Occipital lobe (tissue), 2 donors: ENCODE measurements around the gene BPIFB4. TPM values are rescaled to one million over a fixed set of nuclear protein-coding genes. Genes with fewer than 3 reads are reported as not detected.
A peak's percentile ranks its signal among the peaks of the same experiment; 100 is the strongest.
"Not testable (repeated sequence)": the region's sequence is repeated elsewhere in the genome, so short reads cannot be mapped to it uniquely, and the experiment has no call there.

Source experiments
- DNase-seq: peaks from one replicate; lab custom pipeline; 2025; lab: John Stamatoyannopoulos, UW
- total RNA-seq: library from RNA; depleted of rRNA; stranded (reverse); fragments of >200 nt; gene quantifications from one replicate; pipeline ENCODE4 v1.2.3, GENCODE V29; 2014

The BPIFB4 gene
- total RNA-seq, 1 donor from 2014 or later, result not detected

DNA sequence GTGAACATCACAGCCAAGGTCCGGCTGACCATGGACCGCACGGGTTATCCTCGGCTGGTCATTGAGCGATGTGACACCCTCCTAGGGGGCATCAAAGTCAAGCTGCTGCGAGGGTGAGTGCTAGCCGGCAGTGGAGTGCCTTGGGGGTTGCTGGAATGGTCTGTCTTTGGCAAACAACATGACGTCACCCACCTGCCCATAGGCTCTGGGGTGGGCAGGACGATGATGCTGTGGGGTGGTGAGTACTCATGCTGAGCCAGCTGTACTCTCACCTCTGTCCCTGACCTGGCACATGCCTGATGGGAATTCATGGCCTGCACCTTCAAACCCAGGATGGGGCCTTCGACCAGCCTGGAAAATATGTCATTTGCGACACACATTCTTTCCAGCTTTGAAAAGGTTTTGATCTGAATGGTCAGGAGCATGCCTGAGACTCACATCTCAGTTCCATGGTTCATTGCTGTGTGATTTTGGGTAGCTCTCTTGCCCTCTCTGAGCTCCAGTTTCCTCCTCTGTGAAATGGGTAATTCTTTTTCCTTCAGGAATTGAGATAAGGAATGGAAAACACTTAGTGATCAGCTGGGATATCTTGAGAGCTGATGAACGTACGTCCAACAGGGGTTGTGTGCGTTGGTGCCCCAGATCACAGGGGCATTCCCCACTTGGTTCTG is 6.7 kb downstream of the BPIFB4 start:
- no peak for DNase-seq

DNA sequence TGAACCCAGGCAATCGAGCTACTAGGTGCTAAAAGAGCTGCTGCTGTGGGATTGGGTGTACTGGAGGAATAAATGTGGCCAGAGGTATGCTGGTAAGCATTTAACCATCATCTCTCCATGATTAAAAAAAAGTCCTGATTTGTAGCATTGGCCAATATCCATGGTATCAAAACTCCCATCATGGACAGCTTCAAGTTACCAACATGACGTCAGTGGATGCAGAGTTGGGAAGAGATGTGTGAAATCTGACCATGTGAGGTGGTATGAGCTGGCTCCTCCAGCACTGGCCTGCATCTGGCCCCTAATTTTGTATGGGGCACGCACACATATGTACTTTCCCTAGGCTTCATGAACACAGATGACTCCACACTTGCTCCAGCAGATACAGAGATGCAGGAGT is 11.7 kb downstream of the BPIFB4 start:
- no peak for DNase-seq

DNA sequence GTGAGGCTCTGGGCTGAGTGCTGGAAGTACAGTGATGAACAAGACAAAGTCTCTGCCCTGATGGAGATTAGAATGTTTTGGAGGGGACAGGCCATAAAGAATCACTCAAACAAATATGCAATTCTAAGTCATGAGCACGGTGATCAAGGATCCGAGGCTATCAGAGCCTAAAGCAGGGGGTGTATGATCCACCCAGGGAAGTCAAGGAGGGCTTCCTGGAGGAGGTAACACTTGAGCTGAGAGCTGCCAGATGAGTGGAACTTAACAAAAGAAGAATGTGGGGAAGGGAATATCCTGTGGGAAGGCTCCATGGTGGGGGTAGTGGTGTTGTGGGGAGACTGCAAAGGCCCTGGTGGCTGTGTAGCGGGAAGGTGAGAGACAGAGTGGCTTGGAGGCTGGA is 12.2 kb downstream of the BPIFB4 start:
- DNase-seq, result no peak

DNA sequence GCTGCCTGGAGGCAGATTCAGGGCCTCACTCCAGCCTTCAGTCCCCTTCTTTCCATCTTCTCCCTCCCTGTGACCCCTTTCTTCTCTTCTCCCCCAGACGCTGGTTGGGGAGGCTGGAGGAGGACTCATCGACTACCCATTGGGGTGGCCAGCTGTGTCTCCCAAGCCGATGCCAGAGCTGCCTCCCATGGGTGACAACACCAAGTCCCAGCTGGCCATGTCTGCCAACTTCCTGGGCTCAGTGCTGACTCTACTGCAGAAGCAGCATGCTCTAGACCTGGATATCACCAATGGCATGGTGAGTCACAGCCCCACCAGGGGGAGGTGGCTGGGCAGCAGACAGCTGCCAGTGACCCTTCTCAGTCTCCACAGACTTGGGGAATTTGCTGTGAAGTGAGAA is 12.9 kb downstream of the BPIFB4 start:
- DNase-seq, result no peak

DNA sequence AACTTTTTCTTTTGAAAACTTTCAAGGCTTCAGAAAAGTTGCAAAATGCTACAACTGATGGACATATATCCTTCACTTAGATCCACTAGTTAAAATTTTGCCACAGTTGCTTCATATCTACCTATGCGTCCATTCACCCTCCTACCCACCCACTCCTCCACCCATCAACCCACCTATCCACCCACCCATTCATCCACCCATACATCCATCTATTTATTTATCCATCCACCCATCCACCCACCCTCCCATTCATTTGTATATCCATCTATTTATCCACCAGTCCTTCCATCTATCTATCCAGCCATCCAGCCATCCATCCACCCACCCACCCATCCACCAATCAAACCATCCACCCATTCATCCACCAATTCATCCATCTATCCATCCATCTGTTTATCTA is 13.6 kb downstream of the BPIFB4 start:
- DNase-seq, result no peak

DNA sequence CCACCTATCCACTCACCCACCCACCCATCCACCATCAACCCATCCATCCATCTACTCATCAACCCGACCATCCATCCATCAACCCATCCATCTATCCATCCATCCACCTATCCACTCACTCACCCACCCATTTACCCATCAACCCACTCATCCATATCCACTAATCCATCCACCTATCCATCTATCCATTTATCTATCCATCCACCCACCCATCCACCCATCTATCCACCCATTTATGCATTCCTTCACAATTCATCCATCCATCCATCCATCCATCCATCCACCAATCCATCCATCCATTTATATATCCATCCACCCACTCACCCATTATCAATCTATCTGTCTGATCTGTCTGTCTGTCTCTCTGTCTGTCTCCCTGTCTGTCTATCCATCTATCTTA is 14.1 kb downstream of the BPIFB4 start:
- no peak for DNase-seq

DNA sequence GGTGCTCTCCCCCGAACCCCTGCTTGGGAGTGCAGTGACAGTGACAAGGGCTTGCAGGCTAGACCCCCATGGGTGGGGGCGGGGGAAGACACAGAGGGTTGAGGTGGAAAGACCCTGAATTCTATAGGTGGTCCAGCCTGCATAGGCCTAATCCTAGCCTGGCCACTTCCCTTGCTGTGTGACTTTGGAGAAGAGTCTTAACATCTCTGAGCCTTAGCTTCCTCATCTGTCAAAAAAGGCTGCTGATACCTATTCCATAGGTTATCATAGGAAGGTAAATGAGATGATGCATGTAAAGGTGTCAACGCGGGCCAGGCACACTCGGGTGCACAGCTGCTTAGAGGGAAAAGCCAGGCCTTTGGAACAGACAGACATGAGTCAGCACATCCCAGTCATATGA is 15.8 kb downstream of the BPIFB4 start:
- DNase-seq, result no peak

DNA sequence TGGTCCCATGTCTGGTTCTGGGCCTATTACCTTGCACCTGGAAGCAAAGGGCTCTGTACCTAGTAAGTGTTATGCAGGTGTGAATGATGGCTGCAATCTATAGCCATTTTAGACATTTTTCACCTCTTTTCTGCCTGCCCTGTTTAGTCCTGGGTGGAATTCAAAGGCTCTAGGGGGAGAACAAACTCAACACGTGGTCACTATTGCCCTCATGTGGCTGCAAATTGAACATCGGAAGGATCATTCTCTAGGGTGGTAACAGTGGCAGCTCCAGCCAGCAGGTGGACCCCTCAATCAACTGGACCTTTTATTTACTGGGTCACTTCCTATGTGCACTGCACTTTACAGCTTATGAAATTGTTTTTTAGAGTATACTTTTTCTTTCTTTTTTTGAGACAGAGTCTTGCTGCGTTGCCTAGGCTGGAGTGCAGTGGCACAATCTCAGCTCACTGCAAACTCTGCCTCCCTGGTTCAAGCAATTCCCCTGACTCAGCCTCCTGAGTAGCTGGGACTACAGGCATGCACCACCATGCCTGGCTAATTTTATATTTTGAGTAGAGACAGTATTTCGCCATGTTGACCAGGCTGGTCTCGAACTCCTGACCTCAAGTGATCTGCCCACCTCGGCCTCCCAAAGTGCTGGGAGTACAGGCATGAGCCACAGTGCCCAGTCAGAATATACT is 16.6 kb downstream of the BPIFB4 start:
- DNase-seq, result peak; percentile 10

DNA sequence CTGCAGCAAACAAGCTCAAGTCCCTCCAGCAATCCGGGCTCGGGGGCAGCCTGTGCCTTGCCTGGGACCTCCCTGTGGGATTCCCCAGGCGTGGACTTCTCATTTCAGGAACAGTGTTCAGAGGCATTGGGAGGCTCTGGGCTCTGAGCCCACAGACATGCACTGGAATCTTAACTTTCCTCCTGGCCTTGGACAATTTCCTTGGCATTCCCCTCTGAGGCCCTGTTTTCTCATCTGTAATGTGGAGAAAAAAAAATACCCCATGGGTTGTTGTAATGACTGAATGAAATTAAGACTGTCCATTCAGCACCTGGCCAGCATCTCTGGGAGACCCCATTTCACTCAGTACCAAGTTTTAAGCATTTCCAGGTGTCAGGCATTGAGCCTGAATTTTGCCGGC is 17.6 kb downstream of the BPIFB4 start:
- no peak for DNase-seq

DNA sequence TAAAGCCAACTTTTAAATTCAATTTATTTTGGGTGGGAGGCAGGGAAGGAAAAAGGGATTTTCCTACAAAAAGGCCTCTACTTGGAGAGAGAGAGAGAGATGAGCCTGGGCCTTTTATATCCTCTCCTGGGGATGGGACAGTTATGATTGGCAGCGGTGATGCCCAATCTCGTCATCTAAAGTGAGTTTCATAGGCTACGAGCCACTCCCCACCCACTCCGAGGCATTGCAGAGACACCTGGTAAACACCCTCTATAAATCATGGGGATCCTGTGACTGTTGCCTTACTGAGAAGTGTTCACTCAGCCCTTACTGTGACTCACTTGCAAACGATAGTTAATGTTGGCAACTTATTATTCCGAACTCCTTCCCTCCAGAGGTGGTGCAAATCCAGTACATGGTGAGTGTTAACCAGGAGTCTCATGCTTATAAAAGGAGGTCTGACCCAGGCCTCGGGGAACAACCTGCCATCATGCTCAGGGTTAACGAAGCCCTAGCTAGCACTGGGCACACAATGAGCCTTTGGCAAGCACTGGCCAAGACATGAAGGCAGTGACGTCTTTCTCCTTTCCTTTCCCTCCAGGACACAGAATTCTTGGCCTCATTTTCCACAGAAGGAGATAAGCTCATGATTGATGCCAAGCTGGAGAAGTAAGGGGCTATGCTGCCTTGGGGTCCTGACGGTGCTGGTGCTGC is 20.5 kb downstream of the BPIFB4 start:
- DNase-seq, result no peak

DNA sequence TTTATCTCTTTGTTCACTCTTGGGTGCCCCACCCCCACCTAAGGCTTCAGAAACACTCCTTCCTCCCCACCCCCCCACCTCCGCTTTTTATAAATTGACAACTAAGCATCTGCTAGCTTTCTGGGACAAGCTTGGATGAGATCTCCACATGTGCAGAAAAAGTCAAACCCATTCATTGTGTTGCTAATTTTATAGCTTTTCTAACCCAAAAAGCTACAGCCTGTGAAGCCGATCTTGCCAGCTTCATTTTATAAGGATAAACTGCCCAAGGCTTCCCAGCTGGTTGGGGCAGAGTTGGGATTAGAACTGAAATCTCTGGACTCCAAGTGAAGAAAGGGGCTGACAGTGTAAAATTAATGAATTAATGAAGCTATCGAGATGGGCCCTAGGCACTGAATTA is 24.1 kb downstream of the BPIFB4 start:
- DNase-seq, result no peak

DNA sequence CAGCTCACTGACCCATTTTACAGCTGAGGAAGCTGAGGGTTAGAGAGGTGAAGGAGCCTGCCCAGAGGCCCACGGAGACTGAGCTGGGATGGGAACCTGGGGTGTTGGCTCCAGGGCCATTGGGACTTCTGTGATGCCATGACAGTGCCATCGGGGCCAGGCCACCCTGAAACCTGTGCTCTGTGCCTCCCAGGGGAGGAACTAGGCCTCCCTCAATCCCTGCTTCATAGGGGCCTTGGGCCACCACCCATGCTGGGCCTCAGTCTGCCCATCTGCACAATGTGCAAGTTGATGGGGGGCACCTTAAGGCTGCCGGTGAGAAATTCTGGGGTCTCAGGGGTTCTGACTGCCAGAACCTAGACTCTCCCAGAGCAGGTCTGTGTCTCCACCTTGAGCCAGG is 24.9 kb downstream of the BPIFB4 start:
- no peak for DNase-seq

DNA sequence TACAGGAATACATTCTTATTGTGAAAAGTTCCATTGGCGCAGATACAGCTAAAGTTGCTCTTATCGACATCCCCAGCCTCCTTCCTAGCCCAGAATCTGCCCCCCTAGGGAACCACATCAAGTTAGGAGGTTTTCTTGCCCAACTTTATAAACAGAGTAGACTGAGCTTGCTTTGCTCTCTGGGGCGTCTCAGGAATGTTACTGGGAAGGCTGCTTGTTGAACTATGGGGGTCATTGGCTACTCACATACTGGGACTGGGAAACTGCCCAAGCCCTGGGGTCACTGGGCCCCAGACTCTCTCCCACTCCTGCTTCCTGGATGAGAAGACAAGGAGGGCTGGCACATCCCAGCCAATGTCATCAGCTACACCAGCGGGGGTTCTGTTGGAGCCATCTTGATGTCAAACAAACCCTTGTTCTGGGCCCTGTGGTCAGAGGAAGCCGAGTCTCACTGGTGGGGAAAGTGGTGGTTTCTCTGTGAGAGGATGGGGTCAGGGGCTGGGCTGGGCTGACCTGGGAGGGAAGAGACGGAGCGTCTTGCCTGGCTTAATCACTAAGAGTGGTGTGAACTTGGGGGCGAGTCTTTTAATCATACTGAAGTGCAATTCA is 26.0 kb downstream of the BPIFB4 start:
- DNase-seq, result no peak

DNA sequence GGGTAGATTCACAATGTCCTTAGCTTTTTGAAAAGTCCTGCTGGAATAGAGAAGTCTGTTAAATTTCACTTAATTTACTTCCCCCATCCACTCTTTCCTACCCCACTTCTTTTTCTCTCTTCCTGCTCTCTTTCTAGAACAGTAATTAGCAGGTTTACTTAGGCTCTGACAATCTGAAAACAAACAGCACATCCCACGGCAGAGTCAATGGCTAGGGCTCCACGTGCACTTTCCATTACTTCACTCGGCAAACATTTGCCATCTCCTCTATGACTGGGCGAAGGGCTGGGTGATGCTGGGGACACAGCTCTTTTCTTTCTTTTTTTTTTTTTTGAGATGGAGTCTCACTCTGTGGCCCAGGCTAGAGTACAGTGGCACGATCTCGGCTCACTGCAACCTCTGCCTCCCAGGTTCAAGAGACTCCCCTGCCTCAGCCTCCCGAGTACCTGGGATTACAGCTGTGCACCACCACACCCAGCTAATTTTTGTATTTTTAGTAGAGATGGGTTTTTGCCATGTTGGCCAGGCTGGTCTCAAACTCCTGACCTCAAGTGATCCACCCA is 26.7 kb downstream of the BPIFB4 start:
- not testable (repeated sequence) for DNase-seq

DNA sequence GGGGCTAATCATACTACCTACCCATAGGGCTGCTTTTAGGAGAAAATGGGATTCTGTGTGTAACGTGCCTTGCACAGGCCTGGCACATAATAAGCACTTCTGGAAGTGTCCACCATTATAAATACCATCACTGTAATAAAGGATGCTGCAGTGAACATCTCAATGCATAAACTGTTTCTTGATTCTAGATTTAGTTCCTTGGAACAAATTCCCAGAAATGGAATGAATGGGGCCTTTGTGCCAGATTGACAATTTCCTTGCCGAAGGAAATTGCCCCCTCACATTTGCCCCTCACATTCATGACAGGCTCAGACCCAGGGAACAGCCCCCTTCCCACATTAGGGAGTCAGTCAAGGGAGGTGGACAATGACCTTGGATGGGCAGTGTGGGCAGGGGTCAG is 29.2 kb downstream of the BPIFB4 start:
- DNase-seq, result no peak

DNA sequence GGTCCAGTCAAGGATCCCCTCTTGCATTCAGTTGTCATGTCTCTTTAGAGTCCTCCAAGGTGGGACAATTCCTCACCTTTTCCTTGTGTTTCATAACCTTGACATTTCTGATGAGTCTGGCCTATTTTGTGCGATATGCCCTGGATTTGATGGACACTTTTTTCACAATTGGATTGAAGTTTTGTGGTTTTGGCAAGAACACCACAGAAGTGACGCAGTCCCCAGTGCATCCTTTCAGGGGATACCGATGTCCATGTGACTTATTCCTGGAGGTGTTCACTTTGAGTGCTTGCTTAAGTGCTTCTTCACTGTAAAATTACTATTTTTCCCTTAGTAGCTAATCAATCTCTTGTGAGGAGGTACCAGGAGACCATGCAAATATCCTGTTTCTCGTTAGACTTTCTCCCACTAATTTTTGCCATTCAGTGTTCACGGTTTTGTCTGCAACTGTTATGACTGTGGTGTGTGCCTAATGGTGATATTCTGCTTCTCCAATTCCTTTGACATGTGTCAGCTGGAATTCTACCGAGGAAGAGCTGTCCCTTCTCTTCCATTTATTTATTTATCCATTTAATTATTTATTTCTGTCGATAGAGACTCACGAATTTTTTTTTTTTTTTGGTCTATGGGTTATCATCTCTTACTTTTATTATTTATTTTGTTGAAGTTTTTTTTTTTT is 30.8 kb downstream of the BPIFB4 start:
- no peak for DNase-seq

DNA sequence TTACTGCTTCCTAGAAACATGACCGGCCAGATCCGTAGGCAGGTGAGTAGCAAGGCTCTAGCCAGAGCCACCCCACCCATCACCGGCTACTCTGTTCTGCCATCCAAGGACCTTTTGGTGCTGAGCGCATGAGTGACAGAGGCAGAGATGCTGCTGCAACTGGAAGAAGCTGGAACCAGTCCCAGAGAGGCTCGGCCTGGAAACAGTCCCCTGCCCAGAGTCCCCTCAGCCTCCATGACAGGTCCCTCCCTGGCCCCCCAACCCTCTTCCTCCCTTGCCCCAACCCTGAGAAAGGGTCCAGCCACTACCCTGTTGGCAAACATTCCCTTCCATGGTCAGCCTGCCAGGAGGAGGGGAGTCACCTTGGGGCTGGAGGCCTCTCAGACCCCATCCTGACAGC is 31.9 kb downstream of the BPIFB4 start:
- no peak for DNase-seq

DNA sequence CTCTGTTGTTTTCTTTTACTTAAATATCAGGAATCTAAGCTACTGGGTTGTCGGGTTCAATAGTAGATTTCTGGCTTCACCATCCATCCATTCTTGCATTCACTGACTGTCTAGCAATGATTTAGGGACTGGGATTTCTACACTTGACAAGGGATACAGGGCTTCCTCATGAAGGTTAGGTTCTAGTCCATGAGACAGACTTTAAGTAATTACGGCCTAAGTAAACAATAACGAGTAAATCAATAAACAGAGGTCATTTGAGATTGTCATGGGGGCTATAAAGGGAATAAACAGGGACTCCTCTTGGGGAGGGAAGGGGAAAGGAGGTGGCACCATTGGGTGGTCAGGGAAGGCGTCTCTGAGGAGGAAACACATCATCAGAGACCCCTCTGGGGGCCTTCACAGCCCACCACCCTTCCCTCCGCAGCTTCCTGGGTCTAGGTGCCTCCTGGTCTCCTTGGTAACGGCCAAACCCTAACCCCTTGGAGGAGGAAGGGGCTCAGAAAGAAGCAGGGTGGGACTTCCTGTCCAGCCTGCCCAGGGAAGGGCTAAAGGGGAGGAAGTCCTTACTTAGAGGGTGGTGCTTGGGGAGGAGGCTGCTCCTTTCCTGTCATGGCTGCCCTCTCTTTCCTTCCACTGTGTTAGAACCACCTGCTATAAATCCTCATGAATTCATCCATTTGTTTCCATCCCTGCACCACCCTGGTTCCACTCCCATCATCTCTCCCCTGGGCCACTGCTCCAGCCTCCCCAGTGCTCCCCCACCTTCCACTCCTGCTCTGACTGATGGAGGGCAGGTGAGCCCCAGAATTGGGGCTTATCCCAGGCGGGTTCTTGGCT is 33.3 kb downstream of the BPIFB4 start:
- DNase-seq, result no peak

DNA sequence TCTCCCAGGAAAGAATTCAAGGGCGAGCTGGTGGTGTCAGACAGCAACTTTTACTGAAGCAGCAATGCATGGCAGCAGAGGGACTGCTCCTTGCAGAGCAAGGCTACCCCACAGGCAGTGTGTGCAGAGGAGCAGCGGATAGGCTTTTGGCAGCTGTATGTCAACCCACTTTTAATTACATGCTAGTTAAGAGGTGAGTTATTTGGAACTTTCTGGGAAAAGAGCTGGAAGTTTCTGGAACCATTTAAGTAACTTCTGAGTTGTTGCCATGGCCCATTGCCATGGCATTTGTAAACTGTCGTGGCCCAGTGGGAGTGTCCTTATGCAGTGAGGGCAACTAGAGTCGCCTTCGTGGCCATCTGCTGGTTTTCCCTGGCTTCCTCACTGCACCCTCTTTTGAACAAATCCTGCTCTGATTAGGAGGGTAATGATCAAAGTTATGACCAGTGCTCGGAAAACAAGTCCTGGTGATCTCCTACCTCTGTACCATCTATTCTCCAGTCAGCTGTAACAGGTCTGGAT is 34.0 kb downstream of the BPIFB4 start:
- DNase-seq, result no peak

DNA sequence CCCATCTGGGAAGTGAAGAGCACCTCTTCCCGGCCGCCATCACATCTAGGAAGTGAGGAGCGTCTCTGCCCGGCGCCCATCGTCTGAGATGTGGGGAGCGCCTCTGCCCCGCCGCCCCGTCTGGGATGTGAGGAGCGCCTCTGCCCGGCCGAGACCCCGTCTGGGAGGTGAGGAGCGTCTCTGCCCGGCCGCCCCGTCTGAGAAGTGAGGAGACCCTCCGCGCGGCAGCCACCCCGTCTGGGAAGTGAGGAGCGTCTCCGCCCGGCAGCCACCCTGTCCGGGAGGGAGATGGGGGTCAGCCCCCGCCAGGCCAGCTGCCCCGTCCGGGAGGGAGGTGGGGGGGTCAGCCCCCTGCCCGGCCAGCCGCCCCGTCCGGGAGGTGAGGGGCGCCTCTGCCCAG is 36.1 kb downstream of the BPIFB4 start:
- not testable (repeated sequence) for DNase-seq
